Mesothelial cell of epicardium (in vitro differentiated cells): ENCODE results near the gene ELF4. TPM values are rescaled to one million over a fixed set of nuclear protein-coding genes. Genes with fewer than 3 reads are reported as not detected.
A peak's percentile ranks its signal among the peaks of the same experiment; 100 is the strongest.

Experiments
- DNase-seq, 2 experiments: peaks; one replicate each; pipeline ENCODE4 v3.0.0; 2021; ENCODE audit warnings: low spot score in 2 of 2; ENCODE audit not compliant: unreplicated experiment in 2 of 2
- H3K27ac Mint-ChIP-seq: 2 replicates; pipeline ENCODE4 v1.8.0; 2021; ENCODE audit warnings: mixed read lengths
- H3K27me3 Mint-ChIP-seq: 2 replicates; pipeline ENCODE4 v1.8.0; 2021; ENCODE audit warnings: low read depth, mixed read lengths
- H3K36me3 Mint-ChIP-seq: 2 replicates; pipeline ENCODE4 v1.8.0; 2021; ENCODE audit warnings: mixed read lengths
- H3K4me1 Mint-ChIP-seq: 2 replicates; pipeline ENCODE4 v1.8.0; 2021; ENCODE audit warnings: mixed read lengths
- H3K4me3 Mint-ChIP-seq: 2 replicates; pipeline ENCODE4 v1.8.0; 2021; ENCODE audit warnings: mild to moderate bottlenecking, moderate library complexity, mixed read lengths
- H3K9me3 Mint-ChIP-seq: 2 replicates; pipeline ENCODE4 v1.8.0; 2021; ENCODE audit warnings: mixed read lengths
- total RNA-seq: library from RNA; stranded (reverse); gene quantifications from 3 replicates; pipeline ENCODE4 v1.2.1, GENCODE V29; 2021
- TF ChIP-seq, protein P1 (sequence below): fragments of 200-600 bp; sonication (generic); IDR thresholded peaks from one replicate; pipeline ENCODE4 v1.5.0; 2021; ENCODE audit warnings: antibody characterized with exemption; ENCODE audit not compliant: unreplicated experiment

The ELF4 gene
- total RNA-seq, 1 donor from 2014 or later, result 22.9 TPM

DNA sequence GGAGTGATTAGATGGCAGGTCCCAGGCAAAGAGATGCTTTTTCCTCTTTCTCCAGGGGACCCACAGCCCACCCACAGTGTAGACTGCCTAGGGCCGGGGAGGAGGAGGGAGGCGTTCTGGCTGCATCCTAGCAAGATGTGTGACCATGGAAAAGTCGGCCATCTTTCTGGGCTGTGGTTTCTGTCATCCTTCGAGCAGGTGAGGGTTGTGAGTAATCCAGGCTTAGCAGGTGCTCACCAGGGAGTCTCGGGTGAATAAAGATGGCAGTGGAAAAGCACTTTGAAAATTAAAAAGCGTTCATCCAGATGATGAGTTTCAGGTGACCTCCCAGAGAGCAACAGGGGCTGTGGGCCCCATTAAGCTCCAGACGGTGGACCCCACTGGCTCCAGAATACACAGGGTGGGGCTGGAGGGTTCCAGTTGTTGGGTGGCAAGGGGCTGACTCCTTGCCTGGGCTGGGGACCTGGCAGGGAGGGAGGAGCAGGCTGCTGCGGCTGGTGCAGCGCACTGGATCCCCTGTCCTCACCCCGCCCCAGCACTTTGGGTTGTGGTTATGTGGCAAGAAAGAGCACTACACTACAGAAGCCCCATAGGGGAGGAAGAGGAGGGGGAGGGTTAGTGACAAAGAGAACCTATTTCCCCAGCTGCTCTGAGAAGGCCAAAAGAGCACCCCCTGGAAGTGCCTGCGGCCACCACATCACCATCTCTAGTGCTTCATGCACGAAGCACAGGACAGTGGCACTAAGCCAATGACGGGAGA lies 23.7 kb downstream of the ELF4 start:
- Mint-ChIP-seq H3K27ac (no peak overlapping the region), H3K36me3 (peaks cover 6% of the 10 kb centered on the region), H3K4me3 (no peak overlapping the region), H3K4me1 (peaks cover 28% of the 10 kb centered on the region), H3K27me3 (no peaks in the 10 kb centered on the region), H3K9me3 (peaks cover 9% of the 10 kb centered on the region)
- TF ChIP-seq, protein P1, sequence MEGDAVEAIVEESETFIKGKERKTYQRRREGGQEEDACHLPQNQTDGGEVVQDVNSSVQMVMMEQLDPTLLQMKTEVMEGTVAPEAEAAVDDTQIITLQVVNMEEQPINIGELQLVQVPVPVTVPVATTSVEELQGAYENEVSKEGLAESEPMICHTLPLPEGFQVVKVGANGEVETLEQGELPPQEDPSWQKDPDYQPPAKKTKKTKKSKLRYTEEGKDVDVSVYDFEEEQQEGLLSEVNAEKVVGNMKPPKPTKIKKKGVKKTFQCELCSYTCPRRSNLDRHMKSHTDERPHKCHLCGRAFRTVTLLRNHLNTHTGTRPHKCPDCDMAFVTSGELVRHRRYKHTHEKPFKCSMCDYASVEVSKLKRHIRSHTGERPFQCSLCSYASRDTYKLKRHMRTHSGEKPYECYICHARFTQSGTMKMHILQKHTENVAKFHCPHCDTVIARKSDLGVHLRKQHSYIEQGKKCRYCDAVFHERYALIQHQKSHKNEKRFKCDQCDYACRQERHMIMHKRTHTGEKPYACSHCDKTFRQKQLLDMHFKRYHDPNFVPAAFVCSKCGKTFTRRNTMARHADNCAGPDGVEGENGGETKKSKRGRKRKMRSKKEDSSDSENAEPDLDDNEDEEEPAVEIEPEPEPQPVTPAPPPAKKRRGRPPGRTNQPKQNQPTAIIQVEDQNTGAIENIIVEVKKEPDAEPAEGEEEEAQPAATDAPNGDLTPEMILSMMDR, result no peak
- DNase-seq, result no peak

DNA sequence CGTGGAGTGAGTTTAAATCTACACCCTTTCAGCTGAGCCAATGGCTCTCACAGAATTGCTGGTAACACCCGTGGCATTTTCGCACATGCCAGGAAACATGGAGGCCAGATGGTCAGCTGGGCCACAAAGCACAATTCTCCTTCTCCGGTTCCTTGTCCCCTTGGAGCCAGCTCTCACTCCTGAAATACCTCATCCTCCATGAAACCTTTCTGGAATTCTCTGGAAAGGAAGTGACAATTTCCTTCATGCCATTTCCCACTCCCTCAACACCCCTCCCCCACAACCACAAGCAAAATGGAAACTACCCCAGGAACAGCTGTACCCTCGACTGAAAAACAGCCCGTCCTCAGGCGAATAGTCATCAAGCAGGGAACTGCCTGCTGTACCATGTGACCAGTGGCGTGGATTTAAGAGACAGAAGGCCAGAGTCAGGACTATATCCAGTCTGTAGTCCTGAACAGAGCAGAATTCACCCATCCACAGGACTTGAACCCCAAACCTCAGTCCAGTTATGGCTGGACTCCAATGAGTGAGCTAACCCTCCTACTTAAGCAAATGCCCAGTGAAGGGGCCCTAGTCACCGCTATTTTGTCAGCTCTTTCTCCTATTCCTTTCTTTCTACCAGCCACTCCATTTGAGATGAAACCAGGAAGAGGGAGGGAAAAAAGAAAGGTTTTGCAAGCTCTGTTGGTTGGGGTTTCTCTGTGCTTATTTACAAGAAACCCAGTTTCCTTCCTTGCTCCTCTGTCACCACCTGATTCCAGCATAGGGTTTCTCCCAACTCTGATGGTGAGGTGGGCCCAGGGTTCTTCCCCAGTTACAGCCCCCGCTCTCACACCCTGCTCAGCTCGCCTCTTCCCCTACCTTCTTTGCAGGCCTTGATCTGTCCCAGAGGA lies 24.5 kb downstream of the ELF4 start:
- DNase-seq, result no peak
- H3K27ac Mint-ChIP-seq, result peak overlapping the region; percentile 43
- no peaks in the 10 kb centered on the region for H3K27me3 Mint-ChIP-seq
- no peak overlapping the region for H3K4me3 Mint-ChIP-seq
- peaks cover 32% of the 10 kb centered on the region for H3K4me1 Mint-ChIP-seq
- TF ChIP-seq, protein P1, result no peak
- peaks cover 9% of the 10 kb centered on the region for H3K9me3 Mint-ChIP-seq
- H3K36me3 Mint-ChIP-seq, result peaks cover 6% of the 10 kb centered on the region

DNA sequence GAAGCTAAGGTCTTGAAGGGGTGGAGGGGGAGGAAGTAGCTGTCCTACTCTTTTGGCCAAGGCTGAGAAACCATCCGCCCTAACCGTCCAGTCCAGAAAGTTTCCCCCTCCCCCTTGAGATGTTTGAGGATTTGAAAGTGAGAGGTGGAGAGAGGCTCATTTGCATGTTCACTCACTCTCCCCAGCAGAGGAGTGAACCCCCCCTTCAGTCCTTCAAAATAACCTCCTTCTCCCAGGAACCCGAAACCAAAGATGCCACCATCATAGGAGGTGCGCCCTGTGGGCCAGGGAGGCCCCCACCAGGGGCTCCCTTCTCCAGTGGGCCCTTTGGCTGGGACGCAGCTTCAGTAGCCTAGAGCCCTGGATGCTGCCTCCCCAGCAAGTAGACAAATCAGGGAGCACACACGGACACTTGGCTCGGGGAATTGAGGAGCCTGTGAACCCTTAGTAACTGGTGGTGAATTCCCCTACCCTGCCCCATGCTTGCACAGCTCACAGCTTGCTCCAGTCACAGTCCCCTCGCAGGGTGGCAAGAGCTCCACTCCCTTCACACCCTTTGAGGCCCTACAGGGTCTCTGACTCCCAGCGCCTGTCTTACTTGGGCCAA lies 25.6 kb downstream of the ELF4 start:
- H3K36me3 Mint-ChIP-seq, result peaks cover 8% of the 10 kb centered on the region
- no peaks in the 10 kb centered on the region for H3K27me3 Mint-ChIP-seq
- DNase-seq, result no peak
- no peak overlapping the region for H3K4me3 Mint-ChIP-seq
- H3K27ac Mint-ChIP-seq, result no peak overlapping the region
- peaks cover 32% of the 10 kb centered on the region for H3K4me1 Mint-ChIP-seq
- TF ChIP-seq, protein P1, result no peak
- H3K9me3 Mint-ChIP-seq, result peaks cover 4% of the 10 kb centered on the region

DNA sequence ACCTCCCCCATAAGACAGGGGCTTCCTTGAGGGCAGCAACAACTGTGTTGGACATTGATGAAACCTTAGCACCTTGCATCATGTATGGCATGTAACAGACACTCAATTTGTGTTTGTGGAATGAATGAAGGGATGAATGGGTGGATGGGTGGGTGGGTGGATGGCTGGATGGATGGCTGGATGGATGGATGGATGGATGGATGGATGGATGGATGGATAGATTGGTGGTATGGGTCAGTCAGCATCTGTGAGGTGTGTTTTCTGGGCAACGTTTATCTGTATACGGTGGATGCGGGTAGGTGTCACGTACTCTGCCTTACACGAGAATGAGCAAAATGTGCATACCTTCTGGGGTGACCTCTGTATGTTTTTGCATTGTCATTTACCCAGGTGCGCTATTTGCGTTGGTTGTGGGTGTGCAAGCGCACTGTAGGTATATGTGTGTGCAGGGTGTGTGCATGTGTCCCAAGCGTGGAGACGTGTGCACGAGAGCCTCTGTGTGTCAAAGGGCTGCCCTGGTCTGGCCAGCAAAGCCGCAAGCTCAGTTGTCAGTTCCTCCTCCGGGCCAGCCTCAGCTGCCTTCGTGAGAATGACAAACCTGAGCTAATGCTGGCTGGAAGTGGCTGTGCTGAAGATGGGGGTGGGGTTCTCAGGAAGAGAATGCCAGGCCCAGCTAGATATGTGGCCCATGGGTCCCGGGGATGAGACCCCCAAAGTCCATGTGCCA lies 26.5 kb downstream of the ELF4 start:
- DNase-seq, result no peak
- TF ChIP-seq, protein P1, result no peak
- Mint-ChIP-seq H3K4me1 (peaks cover 32% of the 10 kb centered on the region), H3K4me3 (no peak overlapping the region), H3K27ac (peak overlapping the region; percentile 31), H3K9me3 (peaks cover 4% of the 10 kb centered on the region), H3K27me3 (no peaks in the 10 kb centered on the region), H3K36me3 (peaks cover 8% of the 10 kb centered on the region)

DNA sequence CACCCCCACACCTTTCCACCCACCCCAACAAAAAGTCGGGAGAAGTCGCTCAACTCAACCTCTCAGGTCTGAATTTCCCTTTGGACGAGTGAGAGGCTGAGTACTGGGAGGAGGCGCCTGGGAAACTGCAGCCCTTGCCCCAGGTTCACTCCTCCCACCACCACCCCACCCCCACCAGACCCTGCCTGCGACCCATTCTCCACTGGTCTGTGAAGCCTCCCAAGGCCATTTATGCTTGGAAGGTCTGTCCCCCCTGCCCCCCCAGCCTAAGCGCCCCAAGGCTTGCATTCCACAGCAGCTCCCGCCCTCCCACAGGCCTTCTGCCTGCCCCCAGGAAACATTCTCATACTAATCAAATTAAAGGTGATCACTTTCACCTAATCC lies 27.2 kb downstream of the ELF4 start:
- Mint-ChIP-seq H3K4me1 (peaks cover 32% of the 10 kb centered on the region), H3K27ac (peak overlapping the region; percentile 31), H3K27me3 (no peaks in the 10 kb centered on the region), H3K4me3 (peak overlapping the region; percentile 6), H3K36me3 (peaks cover 8% of the 10 kb centered on the region), H3K9me3 (peaks cover 4% of the 10 kb centered on the region)
- TF ChIP-seq, protein P1, result no peak
- DNase-seq, result no peak
